GM12875 (cell line): ENCODE measurements around the gene P3H1.
"Not testable (repeated sequence)": the region's sequence is repeated elsewhere in the genome, so short reads cannot be mapped to it uniquely, and the experiment has no call there.

Experiments used
- H3K4me3 ChIP-seq: one replicate; pipeline ENCODE4 v1.5.1; 2011; ENCODE audit warnings: low read depth, low read length, control low read depth
- CTCF ChIP-seq: IDR thresholded peaks from 2 replicates; pipeline ENCODE4 v1.5.1; 2011; ENCODE audit warnings: low read depth, mild to moderate bottlenecking, control low read depth, inconsistent platforms, low read length, moderate library complexity, borderline replicate concordance; ENCODE audit not compliant: insufficient read depth

Gene P3H1

DNA sequence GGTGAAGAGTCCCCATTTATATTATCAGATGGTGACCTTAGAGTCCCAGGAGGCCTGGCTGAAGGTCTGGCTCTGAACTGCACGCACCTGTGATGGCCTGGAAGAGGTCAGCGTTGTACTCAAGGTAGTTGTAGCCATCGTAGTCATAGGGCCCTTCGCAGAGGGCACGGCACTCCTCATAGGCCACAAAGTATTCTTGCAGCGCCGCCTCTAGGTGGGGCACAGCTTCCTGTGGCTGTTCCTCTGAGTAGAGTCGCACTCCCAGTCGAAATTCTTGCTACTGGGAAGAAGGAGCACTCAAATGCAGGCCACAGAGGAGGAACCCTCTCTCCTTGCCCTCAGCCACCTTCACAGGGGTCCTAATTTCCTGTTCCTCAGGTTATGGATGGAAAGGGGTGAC lies 7.7 kb downstream of the P3H1 start:
- H3K4me3 ChIP-seq: no peak overlapping the region
- no peak for TF ChIP-seq CTCF

DNA sequence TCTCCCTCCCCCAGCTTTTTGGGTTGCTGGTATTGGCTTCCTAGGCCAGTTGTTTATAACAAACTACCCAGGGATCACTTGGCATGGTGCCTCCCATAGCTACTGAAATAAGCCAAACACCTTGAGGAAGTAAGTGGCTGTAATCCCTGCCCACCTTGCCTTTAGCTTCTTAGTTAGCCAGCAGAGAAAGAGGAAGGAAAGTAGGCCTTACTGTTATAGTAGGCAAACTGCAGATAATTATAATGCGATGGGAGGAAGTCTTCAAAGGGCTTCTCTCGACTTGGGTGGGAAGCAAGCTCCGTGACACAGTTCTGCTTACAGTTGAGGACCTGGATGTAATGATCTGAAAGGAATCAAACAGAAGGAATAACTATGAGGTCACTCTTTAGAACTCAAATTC lies 8.2 kb downstream of the P3H1 start:
- no peak for TF ChIP-seq CTCF
- H3K4me3 ChIP-seq: no peak overlapping the region

DNA sequence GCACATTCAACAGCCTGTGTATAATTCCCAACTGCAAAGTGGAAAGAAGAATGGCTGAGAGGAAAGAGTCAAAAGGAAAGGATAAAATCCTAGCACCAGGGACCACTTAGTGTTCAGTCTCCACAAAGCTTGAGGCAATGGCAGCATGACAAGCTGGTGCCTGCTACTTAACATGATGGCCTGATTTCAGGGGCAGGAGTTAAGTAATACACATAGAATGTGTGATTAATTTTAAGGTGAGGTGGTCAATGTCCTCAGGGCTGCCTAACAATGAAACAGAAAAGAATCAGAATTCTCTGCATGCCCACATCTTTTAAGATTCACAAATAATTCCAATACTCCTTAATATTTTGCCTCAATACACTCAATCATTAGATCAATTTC lies 8.9 kb downstream of the P3H1 start:
- no peak overlapping the region for H3K4me3 ChIP-seq
- no peak for TF ChIP-seq CTCF

DNA sequence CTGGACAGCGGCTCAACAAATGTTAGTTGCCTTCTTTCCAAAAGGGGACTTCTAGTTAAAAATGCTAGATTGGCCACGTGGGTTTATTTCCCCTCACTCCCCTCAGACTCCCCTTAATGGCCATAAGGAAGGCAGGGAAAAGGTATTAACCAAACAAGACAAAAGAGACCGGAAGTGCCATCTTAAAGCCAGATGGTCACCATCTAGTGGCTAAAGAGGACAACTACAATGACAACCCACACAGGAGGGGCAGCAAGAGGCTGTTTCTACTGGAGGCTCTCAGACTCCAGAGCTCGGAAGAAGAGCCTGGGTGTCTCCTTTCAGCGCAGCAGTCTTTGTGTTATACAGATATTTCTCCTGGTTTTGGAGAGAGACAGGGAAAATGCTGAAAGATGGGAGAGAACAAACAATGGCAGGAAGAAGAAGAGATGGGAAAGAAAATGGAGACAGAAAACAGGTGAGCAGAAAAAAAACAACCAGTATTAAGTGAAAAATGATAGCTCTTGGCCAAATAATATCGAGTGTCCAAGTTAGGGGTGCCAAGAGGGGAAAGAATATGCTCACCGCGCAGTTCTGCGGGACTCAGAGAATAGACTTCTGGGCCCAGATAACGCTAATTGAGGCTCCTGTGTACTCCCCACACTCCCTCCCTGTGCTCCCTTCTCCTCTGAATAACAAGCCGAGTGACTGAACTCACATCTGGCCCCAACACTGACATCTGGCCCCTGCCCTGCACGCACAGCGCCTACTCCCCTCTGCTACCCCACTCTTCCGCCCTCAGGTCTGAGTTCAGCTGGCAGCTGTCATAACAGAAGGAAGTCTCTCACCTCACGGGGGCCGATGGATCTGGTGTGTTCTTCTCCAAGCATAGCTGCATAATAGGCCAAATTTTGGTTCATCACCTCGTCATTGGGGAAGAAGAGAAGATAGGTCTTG lies 9.6 kb downstream of the P3H1 start:
- H3K4me3 ChIP-seq: no peak overlapping the region
- TF ChIP-seq CTCF: peak; percentile 72

GRCh38 chr1:42753070-42753469 lies 13.8 kb downstream of the P3H1 start:
- no peak overlapping the region for H3K4me3 ChIP-seq
- TF ChIP-seq CTCF: no peak

DNA sequence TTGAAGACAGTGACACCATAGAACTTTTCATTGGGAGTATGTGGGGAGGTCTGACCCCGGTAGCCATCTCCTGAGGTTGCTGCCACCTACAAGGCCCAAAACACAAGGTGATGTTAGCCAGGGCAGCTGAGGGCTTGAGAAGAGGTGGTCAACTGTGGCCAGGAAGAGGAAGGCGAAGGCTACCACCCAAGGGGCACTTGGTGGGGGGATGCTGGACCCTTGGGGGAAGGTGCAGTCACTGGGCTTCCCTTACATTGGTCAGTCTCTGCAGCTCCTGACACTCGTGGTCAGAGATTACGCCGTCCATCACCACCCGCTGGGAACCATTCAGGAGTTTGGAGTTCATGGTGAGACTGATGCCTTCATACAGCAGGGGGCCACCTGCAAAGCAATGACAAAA lies 14.5 kb downstream of the P3H1 start:
- no peak for TF ChIP-seq CTCF
- no peak overlapping the region for H3K4me3 ChIP-seq

GRCh38 chr1:42751511-42752070 lies 15.2 kb downstream of the P3H1 start:
- not testable (repeated sequence) for H3K4me3 ChIP-seq

GRCh38 chr1:42750041-42750440 lies 16.8 kb downstream of the P3H1 start:
- no peak overlapping the region for H3K4me3 ChIP-seq
- no peak for TF ChIP-seq CTCF
